ENCODE data around the gene EFNA5. TPM values are rescaled to one million over a fixed set of nuclear protein-coding genes. Genes with fewer than 3 reads are reported as not detected.

EFNA5 gene
- total RNA-seq, 4 donors from 2014 or later = 2.8 to 5.7 (median 3.7) TPM

DNA sequence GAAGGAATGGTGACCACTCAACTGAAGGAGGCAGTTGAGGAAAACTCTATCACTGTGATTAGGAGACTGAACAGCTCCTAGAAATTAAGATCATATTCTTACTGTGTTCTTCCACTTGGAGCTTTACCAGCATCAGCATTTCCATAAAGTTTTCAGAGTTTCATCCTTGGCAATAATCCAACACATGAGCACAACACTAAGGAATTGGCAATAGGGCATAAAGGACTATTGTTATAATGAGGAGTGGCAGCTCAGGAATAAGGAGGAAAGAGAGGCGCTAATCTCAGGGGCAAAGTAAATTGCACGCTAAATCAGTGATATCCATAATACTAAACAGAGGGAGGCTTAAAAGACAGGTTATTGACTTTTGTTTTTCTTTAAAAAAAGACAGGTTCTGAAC is 338.9 kb downstream of the EFNA5 start:
- no peak overlapping the region for H3K4me3 ChIP-seq
- H3K36me3 ChIP-seq = no peaks in the 10 kb centered on the region
- no peaks in the 10 kb centered on the region for H3K4me1 ChIP-seq
- H3K27me3 ChIP-seq = no peaks in the 10 kb centered on the region
- TF ChIP-seq, protein P1, sequence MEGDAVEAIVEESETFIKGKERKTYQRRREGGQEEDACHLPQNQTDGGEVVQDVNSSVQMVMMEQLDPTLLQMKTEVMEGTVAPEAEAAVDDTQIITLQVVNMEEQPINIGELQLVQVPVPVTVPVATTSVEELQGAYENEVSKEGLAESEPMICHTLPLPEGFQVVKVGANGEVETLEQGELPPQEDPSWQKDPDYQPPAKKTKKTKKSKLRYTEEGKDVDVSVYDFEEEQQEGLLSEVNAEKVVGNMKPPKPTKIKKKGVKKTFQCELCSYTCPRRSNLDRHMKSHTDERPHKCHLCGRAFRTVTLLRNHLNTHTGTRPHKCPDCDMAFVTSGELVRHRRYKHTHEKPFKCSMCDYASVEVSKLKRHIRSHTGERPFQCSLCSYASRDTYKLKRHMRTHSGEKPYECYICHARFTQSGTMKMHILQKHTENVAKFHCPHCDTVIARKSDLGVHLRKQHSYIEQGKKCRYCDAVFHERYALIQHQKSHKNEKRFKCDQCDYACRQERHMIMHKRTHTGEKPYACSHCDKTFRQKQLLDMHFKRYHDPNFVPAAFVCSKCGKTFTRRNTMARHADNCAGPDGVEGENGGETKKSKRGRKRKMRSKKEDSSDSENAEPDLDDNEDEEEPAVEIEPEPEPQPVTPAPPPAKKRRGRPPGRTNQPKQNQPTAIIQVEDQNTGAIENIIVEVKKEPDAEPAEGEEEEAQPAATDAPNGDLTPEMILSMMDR (IDR thresholded peaks at IDR 0.05) = no peak
- TF ChIP-seq EP300 (IDR thresholded peaks at IDR 0.05) (no peak), POLR2A (IDR thresholded peaks at IDR 0.05; ENCODE audit: low read depth) (no peak), POLR2AphosphoS5 (IDR thresholded peaks at IDR 0.05) (no peak)
- WGBS = 96% methylated on average over 2 of the region's 2 CpGs
- H3K9me3 ChIP-seq = no peaks in the 10 kb centered on the region
- intact Hi-C loops (cut with DNase I) = no loop called here
- no peak overlapping the region for H3K27ac ChIP-seq (replicated peaks in 1 of 4)
- DNase-seq (ENCODE audit: extremely low spot score) = no peak

DNA sequence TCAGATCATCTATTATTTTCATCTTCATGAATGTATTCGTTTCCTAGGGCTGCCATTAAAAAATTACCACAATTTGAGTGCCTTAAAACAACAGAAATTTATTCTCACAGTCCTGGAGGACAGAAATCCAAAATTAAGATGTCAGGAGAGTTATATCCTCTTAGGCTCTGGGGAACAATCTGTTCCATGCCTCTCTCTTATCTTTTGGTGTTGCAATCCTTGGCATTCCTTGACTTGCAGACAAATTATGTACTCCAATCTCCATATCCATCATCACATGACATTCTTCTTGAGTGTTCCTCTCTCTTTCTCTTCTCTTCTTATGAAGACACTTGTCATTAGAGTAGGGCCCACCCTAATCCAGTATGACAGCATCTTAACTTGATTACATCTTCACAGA is 339.4 kb downstream of the EFNA5 start:
- WGBS = 94% methylated on average over 1 of the region's 1 CpG
- Histone ChIP-seq H3K36me3 (no peaks in the 10 kb centered on the region), H3K9me3 (no peaks in the 10 kb centered on the region), H3K4me1 (no peaks in the 10 kb centered on the region), H3K4me3 (no peak overlapping the region), H3K27me3 (no peaks in the 10 kb centered on the region), H3K27ac (replicated peaks in 1 of 4) (no peak overlapping the region)
- intact Hi-C loops (cut with DNase I) = no loop called here
- no peak for DNase-seq (ENCODE audit: extremely low spot score)
- TF ChIP-seq POLR2A (IDR thresholded peaks at IDR 0.05; ENCODE audit: low read depth) (no peak), EP300 (IDR thresholded peaks at IDR 0.05) (no peak), POLR2AphosphoS5 (IDR thresholded peaks at IDR 0.05) (no peak)
- TF ChIP-seq, protein P1 (IDR thresholded peaks at IDR 0.05) = no peak

DNA sequence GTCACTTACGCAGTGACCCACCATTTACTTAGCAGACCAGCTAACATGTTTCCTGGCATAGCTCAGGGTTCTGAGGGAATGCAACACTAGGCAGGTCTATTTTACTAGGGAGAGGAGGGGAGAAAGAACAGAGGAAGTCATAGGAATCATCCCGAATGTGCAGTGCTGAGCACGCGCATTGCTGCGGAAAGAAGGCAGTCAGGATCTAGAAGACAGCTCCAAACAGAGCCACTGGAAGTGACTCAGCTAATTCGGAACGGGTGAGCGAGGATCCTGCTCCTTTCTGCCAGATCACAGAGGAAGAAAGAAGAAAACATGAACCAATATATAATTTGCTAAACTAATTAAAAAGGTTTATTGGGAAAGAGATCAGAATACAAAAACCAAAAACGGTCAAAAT is 339.8 kb downstream of the EFNA5 start:
- Histone ChIP-seq H3K27ac (replicated peaks in 1 of 4) (no peak overlapping the region), H3K4me3 (no peak overlapping the region), H3K36me3 (no peaks in the 10 kb centered on the region), H3K4me1 (no peaks in the 10 kb centered on the region), H3K9me3 (no peaks in the 10 kb centered on the region), H3K27me3 (no peaks in the 10 kb centered on the region)
- WGBS = 90% methylated on average over 9 of the region's 9 CpGs
- DNase-seq (ENCODE audit: extremely low spot score) = no peak
- TF ChIP-seq POLR2AphosphoS5 (IDR thresholded peaks at IDR 0.05) = no peak
- no peak for TF ChIP-seq EP300 (IDR thresholded peaks at IDR 0.05)
- TF ChIP-seq, protein P1 (IDR thresholded peaks at IDR 0.05) = no peak
- no peak for TF ChIP-seq POLR2A (IDR thresholded peaks at IDR 0.05; ENCODE audit: low read depth)
- intact Hi-C loops (cut with DNase I) = no loop called here

DNA sequence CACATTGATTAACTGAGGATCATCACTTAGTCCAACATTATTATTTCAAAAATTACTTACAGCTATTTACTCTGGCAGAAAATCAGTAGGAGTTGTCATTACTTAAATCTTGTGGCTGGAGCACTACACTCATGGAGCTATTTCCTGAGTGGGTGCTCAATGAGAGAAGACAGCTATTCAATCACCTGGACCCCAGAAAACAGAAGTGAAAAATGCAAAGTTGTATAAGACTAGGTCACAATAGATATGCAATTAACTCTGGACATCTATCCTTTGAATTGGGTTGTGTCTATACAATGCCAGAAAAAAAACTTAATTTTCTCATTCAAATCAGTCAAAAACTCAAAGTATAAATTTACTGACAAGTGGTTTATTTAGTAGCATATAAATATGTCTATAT is 340.9 kb downstream of the EFNA5 start:
- Histone ChIP-seq H3K4me3 (no peak overlapping the region), H3K27ac (replicated peaks in 1 of 4) (no peak overlapping the region), H3K9me3 (no peaks in the 10 kb centered on the region), H3K36me3 (no peaks in the 10 kb centered on the region), H3K27me3 (no peaks in the 10 kb centered on the region), H3K4me1 (no peaks in the 10 kb centered on the region)
- DNase-seq (ENCODE audit: extremely low spot score) = no peak
- TF ChIP-seq POLR2A (IDR thresholded peaks at IDR 0.05; ENCODE audit: low read depth) = no peak
- no peak for TF ChIP-seq EP300 (IDR thresholded peaks at IDR 0.05)
- no peak for TF ChIP-seq POLR2AphosphoS5 (IDR thresholded peaks at IDR 0.05)
- TF ChIP-seq, protein P1 (IDR thresholded peaks at IDR 0.05) = no peak
- intact Hi-C loops (cut with DNase I) = no loop called here
